Body of pancreas (tissue), 4 donors: ENCODE results near the gene EYA2.

Experiments
- POLR2A ChIP-seq, 3 donors: fragments of 450-650 bp; IDR thresholded peaks; one replicate each; pipeline ENCODE4 v1.6.1; 2016; ENCODE audit warnings: antibody characterized with exemption in 3 of 3, mild to moderate bottlenecking in 2 of 3
- TF ChIP-seq, protein P1 (sequence below), 7 experiments: fragments of 450-650 bp in 4 of 7; fragments of 200-600 bp in 3 of 7; sonication (generic) in 3 of 7; IDR thresholded peaks; one replicate each; pipeline ENCODE4 v1.5.1; 2016 to 2019; ENCODE audit warnings: antibody characterized with exemption in 7 of 7

- TF ChIP-seq, protein P1, sequence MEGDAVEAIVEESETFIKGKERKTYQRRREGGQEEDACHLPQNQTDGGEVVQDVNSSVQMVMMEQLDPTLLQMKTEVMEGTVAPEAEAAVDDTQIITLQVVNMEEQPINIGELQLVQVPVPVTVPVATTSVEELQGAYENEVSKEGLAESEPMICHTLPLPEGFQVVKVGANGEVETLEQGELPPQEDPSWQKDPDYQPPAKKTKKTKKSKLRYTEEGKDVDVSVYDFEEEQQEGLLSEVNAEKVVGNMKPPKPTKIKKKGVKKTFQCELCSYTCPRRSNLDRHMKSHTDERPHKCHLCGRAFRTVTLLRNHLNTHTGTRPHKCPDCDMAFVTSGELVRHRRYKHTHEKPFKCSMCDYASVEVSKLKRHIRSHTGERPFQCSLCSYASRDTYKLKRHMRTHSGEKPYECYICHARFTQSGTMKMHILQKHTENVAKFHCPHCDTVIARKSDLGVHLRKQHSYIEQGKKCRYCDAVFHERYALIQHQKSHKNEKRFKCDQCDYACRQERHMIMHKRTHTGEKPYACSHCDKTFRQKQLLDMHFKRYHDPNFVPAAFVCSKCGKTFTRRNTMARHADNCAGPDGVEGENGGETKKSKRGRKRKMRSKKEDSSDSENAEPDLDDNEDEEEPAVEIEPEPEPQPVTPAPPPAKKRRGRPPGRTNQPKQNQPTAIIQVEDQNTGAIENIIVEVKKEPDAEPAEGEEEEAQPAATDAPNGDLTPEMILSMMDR (IDR thresholded peaks at IDR 0.05), result no peak
- TF ChIP-seq POLR2A (IDR thresholded peaks at IDR 0.05), result no peak
These were observed 615 bp upstream of the EYA2 start for GRCh38 chr20:46893877-46894578.
